GM13976 (cell line): ENCODE results near the gene RPL32.

Experiments used
- DNase-seq: peaks from one replicate; pipeline ENCODE4 v3.0.0; 2012; ENCODE audit warnings: low spot score
- in situ Hi-C: fragments of 300-500 bp; cut with MboI; formaldehyde crosslinking; loops from one replicate; pipeline ENCODE4 v1.12.0; 2022; ENCODE audit warnings: low sequenced_read_pairs, mixed read lengths, inconsistent platforms; ENCODE audit not compliant: unreplicated experiment
- TF ChIP-seq, protein P1 (sequence below): IDR thresholded peaks from 2 replicates; pipeline ENCODE4 v1.5.1; 2012; ENCODE audit warnings: borderline replicate concordance, mild to moderate bottlenecking; ENCODE audit not compliant: insufficient read depth; ENCODE audit errors: extremely low read depth, missing control alignments, control extremely low read depth

Gene RPL32

DNA sequence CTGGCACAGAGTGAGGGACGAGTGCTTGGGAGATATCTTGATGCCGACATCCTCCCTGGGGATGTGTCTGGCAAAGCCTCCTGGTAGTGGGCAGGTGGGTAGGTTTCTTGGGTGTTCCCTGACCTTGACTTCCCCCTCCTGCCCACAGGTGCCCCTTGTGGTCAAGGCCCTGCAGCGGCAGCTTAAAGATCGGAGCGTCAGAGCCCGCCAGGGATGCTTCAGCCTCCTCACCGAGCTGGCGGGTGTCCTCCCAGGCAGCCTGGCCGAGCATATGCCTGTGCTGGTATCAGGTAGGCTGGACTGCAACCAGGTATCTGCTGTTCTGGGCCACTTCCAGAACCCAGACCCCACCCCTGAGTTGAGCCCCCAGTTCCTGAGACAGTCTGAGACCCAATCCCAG is 25.6 kb downstream of the RPL32 start:
- TF ChIP-seq, protein P1, sequence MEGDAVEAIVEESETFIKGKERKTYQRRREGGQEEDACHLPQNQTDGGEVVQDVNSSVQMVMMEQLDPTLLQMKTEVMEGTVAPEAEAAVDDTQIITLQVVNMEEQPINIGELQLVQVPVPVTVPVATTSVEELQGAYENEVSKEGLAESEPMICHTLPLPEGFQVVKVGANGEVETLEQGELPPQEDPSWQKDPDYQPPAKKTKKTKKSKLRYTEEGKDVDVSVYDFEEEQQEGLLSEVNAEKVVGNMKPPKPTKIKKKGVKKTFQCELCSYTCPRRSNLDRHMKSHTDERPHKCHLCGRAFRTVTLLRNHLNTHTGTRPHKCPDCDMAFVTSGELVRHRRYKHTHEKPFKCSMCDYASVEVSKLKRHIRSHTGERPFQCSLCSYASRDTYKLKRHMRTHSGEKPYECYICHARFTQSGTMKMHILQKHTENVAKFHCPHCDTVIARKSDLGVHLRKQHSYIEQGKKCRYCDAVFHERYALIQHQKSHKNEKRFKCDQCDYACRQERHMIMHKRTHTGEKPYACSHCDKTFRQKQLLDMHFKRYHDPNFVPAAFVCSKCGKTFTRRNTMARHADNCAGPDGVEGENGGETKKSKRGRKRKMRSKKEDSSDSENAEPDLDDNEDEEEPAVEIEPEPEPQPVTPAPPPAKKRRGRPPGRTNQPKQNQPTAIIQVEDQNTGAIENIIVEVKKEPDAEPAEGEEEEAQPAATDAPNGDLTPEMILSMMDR = no peak
- no peak for DNase-seq
- in situ Hi-C loops = no loop called here

DNA sequence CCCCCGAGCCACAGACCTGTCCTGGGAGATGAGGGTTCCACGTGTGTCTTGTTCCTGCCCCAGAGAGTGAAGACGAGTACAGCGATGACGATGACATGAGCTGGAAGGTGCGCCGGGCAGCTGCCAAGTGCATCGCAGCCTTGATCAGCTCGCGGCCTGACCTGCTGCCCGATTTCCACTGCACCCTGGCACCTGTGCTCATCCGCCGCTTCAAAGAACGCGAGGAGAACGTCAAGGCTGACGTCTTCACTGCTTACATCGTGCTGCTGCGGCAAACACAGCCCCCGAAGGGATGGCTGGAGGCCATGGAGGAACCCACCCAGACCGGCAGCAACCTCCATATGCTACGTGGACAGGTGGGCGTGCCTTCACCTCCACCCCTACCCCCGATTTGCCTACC is 26.3 kb downstream of the RPL32 start:
- TF ChIP-seq, protein P1 = no peak
- DNase-seq = no peak
- in situ Hi-C loops = no loop called here

DNA sequence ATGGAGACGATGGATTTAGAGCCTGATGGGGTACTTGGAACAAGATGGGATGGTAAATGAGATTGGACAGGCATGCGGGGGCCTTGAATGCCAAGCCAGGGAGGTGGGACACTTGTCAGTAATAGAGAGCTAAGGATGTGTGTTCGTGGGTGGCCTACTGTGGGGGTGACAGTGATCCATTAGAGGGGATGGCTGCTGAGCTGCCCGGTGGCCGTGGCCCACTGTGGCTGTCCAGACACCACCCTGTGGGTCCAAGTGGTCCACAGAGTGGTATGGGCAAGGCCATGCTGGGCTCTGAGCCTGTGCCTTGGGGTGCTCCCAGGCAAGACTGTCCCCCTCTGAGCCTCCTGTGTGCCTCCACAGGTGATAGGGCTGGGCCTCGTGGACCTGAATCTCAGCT is 27.4 kb downstream of the RPL32 start:
- in situ Hi-C loops = no loop called here

DNA sequence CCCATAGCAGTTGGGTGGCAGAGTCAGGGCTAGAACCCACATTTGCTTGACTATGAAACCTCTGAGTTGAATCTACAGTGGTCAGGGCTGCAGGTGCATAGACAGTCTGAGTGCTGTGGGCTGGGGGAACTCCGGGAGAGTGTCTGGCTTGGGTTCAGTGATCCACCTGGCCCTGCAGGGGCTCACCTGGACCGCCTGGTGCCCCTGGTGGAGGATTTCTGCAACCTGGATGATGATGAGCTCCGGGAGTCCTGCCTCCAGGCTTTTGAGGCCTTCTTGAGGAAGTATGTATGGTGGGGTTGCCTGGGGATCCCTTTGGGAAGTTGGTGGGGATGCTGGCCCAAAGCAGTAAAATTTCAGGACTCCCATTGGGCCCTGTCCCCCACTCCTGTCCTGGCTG is 28.6 kb downstream of the RPL32 start:
- in situ Hi-C loops = no loop called here
- TF ChIP-seq, protein P1 = no peak
- no peak for DNase-seq

More for the DNA sequence above, 27.4 kb downstream of the RPL32 start:
- TF ChIP-seq, protein P1 = no peak
- no peak for DNase-seq

DNA sequence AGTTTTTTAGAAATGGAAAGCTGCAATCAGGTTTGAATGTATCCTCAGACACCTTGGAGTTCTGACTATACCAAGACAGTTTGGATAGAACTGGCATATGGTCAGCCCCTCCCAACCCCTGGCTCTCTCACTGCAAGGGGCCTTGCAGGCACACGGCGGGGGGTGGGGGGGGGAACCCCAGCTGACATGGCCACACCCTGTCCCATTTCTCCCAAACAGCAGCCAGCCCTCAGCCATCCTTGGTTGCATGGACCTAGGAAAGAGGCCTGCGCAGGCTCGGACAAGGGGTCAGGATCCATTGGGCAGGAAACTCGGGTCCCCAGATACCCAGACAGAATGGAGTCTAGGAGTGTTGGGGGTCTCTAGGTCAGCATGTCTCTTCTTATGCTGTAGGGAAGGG is 30.4 kb downstream of the RPL32 start:
- in situ Hi-C loops = no loop called here
- no peak for DNase-seq
- TF ChIP-seq, protein P1 = no peak

DNA sequence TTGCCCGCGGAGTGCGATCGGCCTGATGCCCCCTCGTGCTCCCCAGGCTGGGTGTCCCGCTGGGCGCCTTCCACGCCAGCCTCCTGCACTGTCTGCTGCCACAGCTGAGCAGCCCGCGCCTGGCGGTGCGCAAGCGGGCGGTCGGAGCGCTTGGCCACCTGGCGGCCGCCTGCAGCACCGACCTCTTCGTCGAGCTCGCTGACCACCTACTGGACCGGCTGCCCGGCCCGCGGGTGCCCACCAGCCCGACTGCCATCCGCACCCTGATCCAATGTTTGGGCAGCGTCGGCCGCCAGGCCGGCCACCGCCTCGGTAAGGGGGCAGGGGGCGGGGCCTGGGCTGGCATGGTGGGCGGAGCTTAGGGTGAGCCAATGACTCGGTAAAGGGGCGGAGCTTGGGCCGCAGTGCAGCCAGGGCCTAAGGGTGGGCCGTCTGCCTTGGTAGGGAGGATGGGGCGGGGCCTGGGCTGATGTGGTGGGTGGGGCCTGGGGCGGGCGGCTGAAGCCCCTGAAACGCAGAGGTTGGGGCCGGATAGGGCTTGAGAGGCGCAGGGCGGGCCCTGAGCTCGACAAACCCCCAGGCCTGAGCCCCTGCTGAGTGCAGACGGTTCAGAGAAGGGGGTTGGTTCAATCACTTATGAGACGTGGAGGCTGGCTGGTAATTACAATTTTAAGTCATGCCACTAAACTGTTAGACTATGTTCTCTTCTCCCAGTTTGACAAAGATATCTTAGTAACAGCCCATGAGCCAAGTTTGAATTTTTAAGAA is 31.2 kb downstream of the RPL32 start:
- TF ChIP-seq, protein P1 = peak; percentile 76
- peak; percentile 100 for DNase-seq
- in situ Hi-C loops = no loop called here
